ENCODE data around the gene PLSCR5.

Gene PLSCR5

GRCh38 chr3:146581951-146582467 lies 23.1 kb downstream of the PLSCR5 start:
- Histone ChIP-seq H3K27me3 (ENCODE audit: control insufficient read depth in 1 of 2, insufficient read depth in 2 of 2, low read length in 2 of 2) (no peaks in the 10 kb centered on the region), H3K4me3 (ENCODE audit: low read depth in 1 of 2, low read length in 2 of 2) (no peak overlapping the region), H3K4me1 (ENCODE audit: insufficient read depth, low read length) (no peaks in the 10 kb centered on the region), H3K36me3 (ENCODE audit: insufficient read depth, low read length) (no peaks in the 10 kb centered on the region), H3K27ac (ENCODE audit: low read depth, low read length) (no peak overlapping the region), H3K9me3 (ENCODE audit: low read length) (no peaks in the 10 kb centered on the region), H3K9ac (ENCODE audit: low read length) (no peak overlapping the region)

DNA sequence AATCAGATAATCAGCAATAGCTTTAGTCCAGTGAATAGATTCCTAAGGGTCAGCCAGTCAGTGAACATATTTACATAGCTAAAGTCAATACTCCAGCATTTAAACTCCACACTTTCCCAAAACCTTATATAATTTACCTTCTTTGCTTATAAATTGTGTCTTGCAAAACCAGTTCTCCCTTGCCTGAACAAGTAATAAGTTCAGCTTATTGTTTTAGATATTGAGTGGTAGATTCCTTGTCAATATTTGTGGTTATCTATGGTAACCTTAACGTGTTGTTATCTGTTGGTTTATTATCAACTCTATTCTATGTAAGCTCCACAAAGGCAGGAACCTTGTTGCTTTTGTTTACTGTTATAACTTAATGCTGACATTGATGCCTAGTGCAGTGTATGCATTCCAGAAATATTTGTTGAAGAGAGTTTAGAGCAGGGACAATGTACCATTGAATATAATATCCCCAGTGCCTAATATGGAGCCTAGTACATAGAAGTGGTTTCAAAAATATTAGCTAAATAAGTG lies 24.0 kb downstream of the PLSCR5 start:
- Histone ChIP-seq H3K4me1 (ENCODE audit: insufficient read depth, low read length) (no peaks in the 10 kb centered on the region), H3K9ac (ENCODE audit: low read length) (no peak overlapping the region), H3K9me3 (ENCODE audit: low read length) (no peaks in the 10 kb centered on the region), H3K27me3 (ENCODE audit: control insufficient read depth in 1 of 2, insufficient read depth in 2 of 2, low read length in 2 of 2) (no peaks in the 10 kb centered on the region), H3K36me3 (ENCODE audit: insufficient read depth, low read length) (no peaks in the 10 kb centered on the region), H3K27ac (ENCODE audit: low read depth, low read length) (no peak overlapping the region), H3K4me3 (ENCODE audit: low read depth in 1 of 2, low read length in 2 of 2) (no peak overlapping the region)

DNA sequence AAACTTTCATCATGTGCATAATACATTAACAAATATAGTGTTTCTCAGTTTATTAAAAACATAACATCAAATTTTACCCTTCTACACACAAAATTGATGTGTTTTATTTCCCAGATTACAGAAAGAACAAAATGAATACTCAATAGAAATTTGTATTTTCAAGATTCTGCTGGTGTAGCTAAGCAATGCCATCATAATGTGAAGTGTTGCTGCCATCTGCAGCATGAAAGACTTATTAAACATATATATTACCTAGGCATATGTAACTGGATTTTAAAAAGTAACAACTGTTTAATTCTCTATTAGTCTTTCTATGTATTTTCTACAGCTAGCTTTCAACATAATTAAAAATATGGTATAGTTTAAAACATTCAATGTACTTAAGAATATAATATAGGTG lies 27.5 kb downstream of the PLSCR5 start:
- Histone ChIP-seq H3K27ac (ENCODE audit: low read depth, low read length) (no peak overlapping the region), H3K9ac (ENCODE audit: low read length) (no peak overlapping the region), H3K9me3 (ENCODE audit: low read length) (no peaks in the 10 kb centered on the region), H3K4me3 (ENCODE audit: low read depth in 1 of 2, low read length in 2 of 2) (no peak overlapping the region), H3K36me3 (ENCODE audit: insufficient read depth, low read length) (no peaks in the 10 kb centered on the region), H3K27me3 (ENCODE audit: control insufficient read depth in 1 of 2, insufficient read depth in 2 of 2, low read length in 2 of 2) (no peaks in the 10 kb centered on the region), H3K4me1 (ENCODE audit: insufficient read depth, low read length) (no peaks in the 10 kb centered on the region)

GRCh38 chr3:146575636-146576035 lies 29.5 kb downstream of the PLSCR5 start:
- H3K27ac ChIP-seq (ENCODE audit: low read depth, low read length), result no peak overlapping the region
- H3K9ac ChIP-seq (ENCODE audit: low read length), result no peak overlapping the region
- no peaks in the 10 kb centered on the region for H3K36me3 ChIP-seq (ENCODE audit: insufficient read depth, low read length)
- no peaks in the 10 kb centered on the region for H3K9me3 ChIP-seq (ENCODE audit: low read length)
- H3K27me3 ChIP-seq (ENCODE audit: control insufficient read depth in 1 of 2, insufficient read depth in 2 of 2, low read length in 2 of 2), result no peaks in the 10 kb centered on the region
- H3K4me3 ChIP-seq (ENCODE audit: low read depth in 1 of 2, low read length in 2 of 2), result no peak overlapping the region
- no peaks in the 10 kb centered on the region for H3K4me1 ChIP-seq (ENCODE audit: insufficient read depth, low read length)

- no peaks in the 10 kb centered on the region for H3K4me1 ChIP-seq (ENCODE audit: insufficient read depth, low read length)
- H3K9me3 ChIP-seq (ENCODE audit: low read length), result no peaks in the 10 kb centered on the region
- no peak overlapping the region for H3K27ac ChIP-seq (ENCODE audit: low read depth, low read length)
- H3K9ac ChIP-seq (ENCODE audit: low read length), result no peak overlapping the region
- no peak overlapping the region for H3K4me3 ChIP-seq (ENCODE audit: low read depth in 1 of 2, low read length in 2 of 2)
- no peaks in the 10 kb centered on the region for H3K27me3 ChIP-seq (ENCODE audit: control insufficient read depth in 1 of 2, insufficient read depth in 2 of 2, low read length in 2 of 2)
- H3K36me3 ChIP-seq (ENCODE audit: insufficient read depth, low read length), result no peaks in the 10 kb centered on the region
Observed at GRCh38 chr3:146574173-146574572, 31.0 kb downstream of the PLSCR5 start.

GRCh38 chr3:146569314-146569713 lies 35.8 kb downstream of the PLSCR5 start:
- no peaks in the 10 kb centered on the region for H3K27me3 ChIP-seq (ENCODE audit: control insufficient read depth in 1 of 2, insufficient read depth in 2 of 2, low read length in 2 of 2)
- H3K27ac ChIP-seq (ENCODE audit: low read depth, low read length), result no peak overlapping the region
- no peaks in the 10 kb centered on the region for H3K4me1 ChIP-seq (ENCODE audit: insufficient read depth, low read length)
- H3K9ac ChIP-seq (ENCODE audit: low read length), result no peak overlapping the region
- H3K36me3 ChIP-seq (ENCODE audit: insufficient read depth, low read length), result no peaks in the 10 kb centered on the region
- no peak overlapping the region for H3K4me3 ChIP-seq (ENCODE audit: low read depth in 1 of 2, low read length in 2 of 2)
- no peaks in the 10 kb centered on the region for H3K9me3 ChIP-seq (ENCODE audit: low read length)

GRCh38 chr3:146566138-146566537 lies 39.0 kb downstream of the PLSCR5 start:
- Histone ChIP-seq H3K27me3 (ENCODE audit: control insufficient read depth in 1 of 2, insufficient read depth in 2 of 2, low read length in 2 of 2) (no peaks in the 10 kb centered on the region), H3K9me3 (ENCODE audit: low read length) (no peaks in the 10 kb centered on the region), H3K27ac (ENCODE audit: low read depth, low read length) (no peak overlapping the region), H3K9ac (ENCODE audit: low read length) (no peak overlapping the region), H3K4me1 (ENCODE audit: insufficient read depth, low read length) (no peaks in the 10 kb centered on the region), H3K4me3 (ENCODE audit: low read depth in 1 of 2, low read length in 2 of 2) (no peak overlapping the region), H3K36me3 (ENCODE audit: insufficient read depth, low read length) (no peaks in the 10 kb centered on the region)

DNA sequence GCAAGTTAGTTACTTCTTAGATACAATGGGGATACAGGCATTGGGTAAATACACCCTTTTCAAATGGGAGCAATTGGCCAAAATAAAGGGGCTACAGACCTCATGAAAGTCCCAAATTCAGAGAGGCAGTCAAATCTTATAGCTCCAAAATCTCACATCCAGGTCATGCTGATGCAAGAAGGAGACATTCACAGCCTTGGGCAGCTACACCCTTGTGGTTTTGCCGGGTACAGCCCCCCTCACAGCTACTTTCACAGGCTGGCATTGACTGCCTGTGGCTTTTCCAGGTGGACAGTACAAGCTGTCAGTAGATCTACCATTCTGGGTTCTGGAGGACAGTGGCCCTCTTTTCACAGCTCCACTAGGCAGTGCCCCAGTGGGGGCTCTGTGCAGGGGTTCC lies 43.3 kb downstream of the PLSCR5 start:
- Histone ChIP-seq H3K9ac (ENCODE audit: low read length) (no peak overlapping the region), H3K9me3 (ENCODE audit: low read length) (no peaks in the 10 kb centered on the region), H3K27me3 (ENCODE audit: control insufficient read depth in 1 of 2, insufficient read depth in 2 of 2, low read length in 2 of 2) (no peaks in the 10 kb centered on the region), H3K36me3 (ENCODE audit: insufficient read depth, low read length) (no peaks in the 10 kb centered on the region), H3K4me3 (ENCODE audit: low read depth in 1 of 2, low read length in 2 of 2) (no peak overlapping the region), H3K27ac (ENCODE audit: low read depth, low read length) (no peak overlapping the region), H3K4me1 (ENCODE audit: insufficient read depth, low read length) (no peaks in the 10 kb centered on the region)

DNA sequence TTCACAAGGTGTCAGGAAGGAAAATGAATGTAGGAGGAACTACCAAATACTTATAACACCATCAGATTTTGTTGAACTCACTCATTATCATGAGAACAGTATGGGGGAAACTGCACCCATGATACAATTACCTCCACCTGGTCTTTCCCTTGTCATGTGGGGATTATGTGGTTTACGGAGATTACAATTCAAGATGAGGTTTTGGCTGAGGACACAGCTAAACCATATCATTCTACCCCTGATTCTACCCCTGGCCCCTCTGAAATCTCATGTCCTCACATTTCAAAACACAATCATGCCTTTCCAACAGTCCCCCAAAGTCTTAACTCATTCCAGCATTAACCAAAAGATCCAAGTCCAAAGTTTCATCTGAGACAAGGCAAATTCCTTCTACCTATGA lies 43.7 kb downstream of the PLSCR5 start:
- Histone ChIP-seq H3K27ac (ENCODE audit: low read depth, low read length) (no peak overlapping the region), H3K9ac (ENCODE audit: low read length) (no peak overlapping the region), H3K27me3 (ENCODE audit: control insufficient read depth in 1 of 2, insufficient read depth in 2 of 2, low read length in 2 of 2) (no peaks in the 10 kb centered on the region), H3K9me3 (ENCODE audit: low read length) (no peaks in the 10 kb centered on the region), H3K4me1 (ENCODE audit: insufficient read depth, low read length) (no peaks in the 10 kb centered on the region), H3K36me3 (ENCODE audit: insufficient read depth, low read length) (no peaks in the 10 kb centered on the region), H3K4me3 (ENCODE audit: low read depth in 1 of 2, low read length in 2 of 2) (no peak overlapping the region)

DNA sequence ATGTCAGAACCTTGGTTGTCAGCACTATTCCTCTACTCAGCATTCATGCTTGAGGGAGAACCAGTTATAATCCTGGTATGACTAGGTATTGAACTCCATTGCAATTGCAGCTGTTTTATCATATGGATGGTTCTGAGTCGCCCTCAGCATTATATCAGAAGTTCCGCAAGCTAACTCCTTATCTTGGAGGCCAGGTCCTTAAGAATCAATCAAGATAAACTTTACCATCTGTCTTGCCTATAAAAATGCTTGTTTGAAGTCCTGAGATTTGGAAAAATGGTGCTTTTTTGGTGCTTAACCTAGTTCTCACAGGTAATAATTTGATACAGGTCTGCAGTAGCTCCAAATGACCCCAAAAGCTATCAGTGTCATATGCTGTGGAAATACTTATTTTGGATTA lies 44.5 kb downstream of the PLSCR5 start:
- H3K36me3 ChIP-seq (ENCODE audit: insufficient read depth, low read length), result no peaks in the 10 kb centered on the region
- H3K9me3 ChIP-seq (ENCODE audit: low read length), result no peaks in the 10 kb centered on the region
- H3K4me3 ChIP-seq (ENCODE audit: low read depth in 1 of 2, low read length in 2 of 2), result no peak overlapping the region

DNA sequence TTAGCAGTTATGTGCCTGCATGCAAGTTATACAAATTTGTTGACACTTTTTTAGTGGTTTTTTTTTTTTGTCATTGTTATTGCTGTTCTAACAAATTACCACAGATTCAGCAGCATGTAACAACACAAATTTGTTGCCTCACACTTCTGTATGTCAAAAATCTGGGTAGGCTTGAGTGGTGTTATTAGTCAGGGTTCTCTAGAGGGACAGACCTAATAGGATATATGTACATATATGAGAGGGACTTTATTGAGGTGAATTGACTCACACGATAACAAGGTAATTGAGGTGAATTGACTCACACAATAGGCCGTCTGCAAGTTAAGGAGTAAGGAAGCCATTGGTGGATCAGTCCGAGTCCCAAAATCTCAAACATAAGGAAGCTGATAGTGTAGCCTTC lies 45.8 kb downstream of the PLSCR5 start:
- no peaks in the 10 kb centered on the region for H3K4me1 ChIP-seq (ENCODE audit: insufficient read depth, low read length)
- H3K9ac ChIP-seq (ENCODE audit: low read length), result no peak overlapping the region
- no peak overlapping the region for H3K27ac ChIP-seq (ENCODE audit: low read depth, low read length)
- no peak overlapping the region for H3K4me3 ChIP-seq (ENCODE audit: low read depth in 1 of 2, low read length in 2 of 2)
- no peaks in the 10 kb centered on the region for H3K9me3 ChIP-seq (ENCODE audit: low read length)
- no peaks in the 10 kb centered on the region for H3K36me3 ChIP-seq (ENCODE audit: insufficient read depth, low read length)
- no peaks in the 10 kb centered on the region for H3K27me3 ChIP-seq (ENCODE audit: control insufficient read depth in 1 of 2, insufficient read depth in 2 of 2, low read length in 2 of 2)

More for the DNA sequence above, 44.5 kb downstream of the PLSCR5 start:
- Histone ChIP-seq H3K4me1 (ENCODE audit: insufficient read depth, low read length) (no peaks in the 10 kb centered on the region), H3K27me3 (ENCODE audit: control insufficient read depth in 1 of 2, insufficient read depth in 2 of 2, low read length in 2 of 2) (no peaks in the 10 kb centered on the region), H3K9ac (ENCODE audit: low read length) (no peak overlapping the region), H3K27ac (ENCODE audit: low read depth, low read length) (no peak overlapping the region)

DNA sequence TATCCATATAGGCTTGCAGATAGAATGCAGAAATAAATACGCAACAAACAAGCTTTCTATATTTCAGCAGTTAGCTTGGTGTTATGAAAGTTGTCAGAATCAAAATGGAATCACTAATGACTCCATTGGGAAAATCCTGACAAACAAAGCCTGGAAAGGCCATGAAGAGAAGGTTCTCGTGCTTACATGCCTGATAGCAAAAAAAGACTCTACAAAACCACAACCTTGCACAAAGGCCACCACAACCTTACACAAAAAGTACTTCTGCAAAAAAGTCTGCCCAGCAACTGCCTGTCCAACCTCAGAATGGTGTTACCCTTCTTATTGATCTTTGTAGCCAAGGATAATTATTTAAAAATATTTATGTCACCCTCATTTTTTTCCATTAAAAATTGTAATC lies 46.4 kb downstream of the PLSCR5 start:
- Histone ChIP-seq H3K4me1 (ENCODE audit: insufficient read depth, low read length) (no peaks in the 10 kb centered on the region), H3K9me3 (ENCODE audit: low read length) (no peaks in the 10 kb centered on the region), H3K36me3 (ENCODE audit: insufficient read depth, low read length) (no peaks in the 10 kb centered on the region), H3K27me3 (ENCODE audit: control insufficient read depth in 1 of 2, insufficient read depth in 2 of 2, low read length in 2 of 2) (no peaks in the 10 kb centered on the region), H3K9ac (ENCODE audit: low read length) (no peak overlapping the region), H3K4me3 (ENCODE audit: low read depth in 1 of 2, low read length in 2 of 2) (no peak overlapping the region), H3K27ac (ENCODE audit: low read depth, low read length) (no peak overlapping the region)
